SU-DHL-6 (cell line): ENCODE measurements around the gene HOXA1.

Experiments
- CTCF ChIP-seq: fragments of 200-600 bp; sonication (generic); IDR thresholded peaks from one replicate; pipeline ENCODE4 v1.5.1; 2017; ENCODE audit warnings: antibody characterized with exemption, mild to moderate bottlenecking, low read length, moderate library complexity; ENCODE audit not compliant: insufficient read depth, poor library complexity, severe bottlenecking
- EZH2phosphoT487 ChIP-seq: fragments of 200-600 bp; sonication (generic), shearing (Covaris generic); conservative IDR thresholded peaks from 2 replicates; pipeline ENCODE4 v1.6.1; 2018; ENCODE audit warnings: mild to moderate bottlenecking, antibody characterized with exemption, low read length, moderate library complexity, mixed read lengths

DNA sequence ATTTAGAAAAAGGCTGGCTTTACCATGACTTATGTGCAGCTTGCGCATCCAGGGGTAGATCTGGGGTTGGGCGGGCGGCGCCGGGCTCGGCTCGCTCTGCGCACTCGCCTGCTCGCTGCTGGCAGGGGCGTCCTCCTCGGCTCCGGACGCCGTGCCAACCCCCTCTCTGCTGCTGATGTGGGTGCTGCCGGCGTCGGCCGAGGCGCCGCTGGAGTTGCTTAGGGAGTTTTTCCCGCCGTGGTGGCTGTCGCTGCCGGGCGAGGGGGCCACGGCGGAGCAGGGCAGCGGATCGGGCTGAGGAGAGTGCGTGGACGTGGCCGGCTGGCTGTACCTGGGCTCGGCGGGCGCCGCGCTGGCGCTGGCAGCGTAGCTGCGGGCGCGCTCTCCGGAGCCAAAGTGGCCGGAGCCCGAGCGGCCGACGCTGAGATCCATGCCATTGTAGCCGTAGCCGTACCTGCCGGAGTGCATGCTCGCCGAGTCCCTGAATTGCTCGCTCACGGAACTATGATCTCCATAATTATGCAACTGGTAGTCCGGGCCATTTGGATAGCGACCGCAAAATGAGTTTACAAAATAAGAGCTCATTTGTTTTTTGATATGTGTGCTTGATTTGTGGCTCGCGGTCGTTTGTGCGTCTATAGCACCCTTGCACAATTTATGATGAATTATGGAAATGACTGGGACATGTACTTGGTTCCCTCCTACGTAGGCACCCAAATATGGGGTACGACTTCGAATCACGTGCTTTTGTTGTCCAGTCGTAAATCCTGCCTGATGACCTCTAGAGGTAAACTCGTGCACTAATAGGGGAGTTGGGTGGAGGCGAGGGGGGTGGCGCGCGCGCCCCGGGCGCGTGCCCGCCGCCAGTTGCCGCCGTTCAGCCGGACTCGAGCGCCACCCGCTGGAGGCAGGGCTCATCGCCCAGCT is 47.5 kb upstream of the HOXA1 start, which contains the start of gene HOXA5:
- TF ChIP-seq CTCF (no peak), EZH2phosphoT487 (no peak)
